ENCODE data around the gene WWC2.

WWC2 gene

DNA sequence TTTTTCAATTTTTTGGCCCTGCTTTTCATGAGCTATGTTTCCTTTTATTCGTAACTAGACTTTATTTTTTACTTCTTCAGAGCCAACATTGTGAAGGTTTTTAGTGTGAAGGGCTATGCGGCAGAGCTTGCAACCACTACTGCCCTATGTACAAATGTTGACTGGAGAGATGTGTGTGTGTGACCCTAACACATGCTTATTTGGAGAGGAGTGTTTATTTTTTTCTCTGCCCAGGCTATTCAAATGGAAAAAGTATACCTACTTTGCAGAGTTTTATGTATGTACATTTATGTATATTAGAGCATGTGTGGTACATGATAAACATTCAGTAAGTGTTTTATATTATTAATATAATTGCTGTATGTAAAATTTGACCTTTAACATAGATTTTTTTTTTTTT is 86.5 kb downstream of the WWC2 start:
- no peaks in the 10 kb centered on the region for H3K27me3 ChIP-seq (ENCODE audit: control insufficient read depth, low read length)
- H3K9me2 ChIP-seq (replicated peaks; ENCODE audit: control insufficient read depth, low read length): no peaks in the 10 kb centered on the region
- H3F3A ChIP-seq (ENCODE audit: control insufficient read depth, insufficient read depth): no peaks in the 10 kb centered on the region
- H4K20me1 ChIP-seq (ENCODE audit: control insufficient read depth, insufficient read depth, low read depth, low read length): no peaks in the 10 kb centered on the region
- TF ChIP-seq EZH2phosphoT487 (IDR thresholded peaks at IDR 0.05; ENCODE audit: borderline replicate concordance, low read length): no peak
- TF ChIP-seq, protein P1, sequence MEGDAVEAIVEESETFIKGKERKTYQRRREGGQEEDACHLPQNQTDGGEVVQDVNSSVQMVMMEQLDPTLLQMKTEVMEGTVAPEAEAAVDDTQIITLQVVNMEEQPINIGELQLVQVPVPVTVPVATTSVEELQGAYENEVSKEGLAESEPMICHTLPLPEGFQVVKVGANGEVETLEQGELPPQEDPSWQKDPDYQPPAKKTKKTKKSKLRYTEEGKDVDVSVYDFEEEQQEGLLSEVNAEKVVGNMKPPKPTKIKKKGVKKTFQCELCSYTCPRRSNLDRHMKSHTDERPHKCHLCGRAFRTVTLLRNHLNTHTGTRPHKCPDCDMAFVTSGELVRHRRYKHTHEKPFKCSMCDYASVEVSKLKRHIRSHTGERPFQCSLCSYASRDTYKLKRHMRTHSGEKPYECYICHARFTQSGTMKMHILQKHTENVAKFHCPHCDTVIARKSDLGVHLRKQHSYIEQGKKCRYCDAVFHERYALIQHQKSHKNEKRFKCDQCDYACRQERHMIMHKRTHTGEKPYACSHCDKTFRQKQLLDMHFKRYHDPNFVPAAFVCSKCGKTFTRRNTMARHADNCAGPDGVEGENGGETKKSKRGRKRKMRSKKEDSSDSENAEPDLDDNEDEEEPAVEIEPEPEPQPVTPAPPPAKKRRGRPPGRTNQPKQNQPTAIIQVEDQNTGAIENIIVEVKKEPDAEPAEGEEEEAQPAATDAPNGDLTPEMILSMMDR (IDR thresholded peaks at IDR 0.05; ENCODE audit: low read depth, low read length, poor library complexity, severe bottlenecking): no peak
- no peaks in the 10 kb centered on the region for H3K36me3 ChIP-seq (ENCODE audit: control insufficient read depth, low read length)
- H3K4me3 ChIP-seq (ENCODE audit: low read length): no peak overlapping the region
- H3K4me2 ChIP-seq (ENCODE audit: low read length): no peak overlapping the region
- no peaks in the 10 kb centered on the region for H3K79me2 ChIP-seq (ENCODE audit: control insufficient read depth, low read length)
- H3K4me1 ChIP-seq (ENCODE audit: control insufficient read depth, low read length): no peaks in the 10 kb centered on the region
- H3K27ac ChIP-seq (ENCODE audit: low read depth, low read length): no peak overlapping the region
- H3K9me3 ChIP-seq (ENCODE audit: control insufficient read depth, insufficient read depth, low read length): no peaks in the 10 kb centered on the region

- Histone ChIP-seq H3K9me3 (ENCODE audit: control insufficient read depth, insufficient read depth, low read length) (no peaks in the 10 kb centered on the region), H3K4me2 (ENCODE audit: low read length) (no peak overlapping the region), H3F3A (ENCODE audit: control insufficient read depth, insufficient read depth) (no peaks in the 10 kb centered on the region), H3K4me1 (ENCODE audit: control insufficient read depth, low read length) (no peaks in the 10 kb centered on the region), H4K20me1 (ENCODE audit: control insufficient read depth, insufficient read depth, low read depth, low read length) (no peaks in the 10 kb centered on the region), H3K27ac (ENCODE audit: low read depth, low read length) (no peak overlapping the region), H3K79me2 (ENCODE audit: control insufficient read depth, low read length) (no peaks in the 10 kb centered on the region), H3K36me3 (ENCODE audit: control insufficient read depth, low read length) (no peaks in the 10 kb centered on the region), H3K4me3 (ENCODE audit: low read length) (no peak overlapping the region), H3K27me3 (ENCODE audit: control insufficient read depth, low read length) (no peaks in the 10 kb centered on the region), H3K9me2 (replicated peaks; ENCODE audit: control insufficient read depth, low read length) (no peaks in the 10 kb centered on the region)
- no peak for TF ChIP-seq EZH2phosphoT487 (IDR thresholded peaks at IDR 0.05; ENCODE audit: borderline replicate concordance, low read length)
- TF ChIP-seq, protein P1 (IDR thresholded peaks at IDR 0.05; ENCODE audit: low read depth, low read length, poor library complexity, severe bottlenecking): no peak
These were observed 87.8 kb downstream of the WWC2 start for GRCh38 chr4:183186813-183187212.

- Histone ChIP-seq H3K27ac (ENCODE audit: low read depth, low read length) (no peak overlapping the region), H3K9me3 (ENCODE audit: control insufficient read depth, insufficient read depth, low read length) (no peaks in the 10 kb centered on the region), H3K36me3 (ENCODE audit: control insufficient read depth, low read length) (no peaks in the 10 kb centered on the region), H3K4me3 (ENCODE audit: low read length) (no peak overlapping the region), H4K20me1 (ENCODE audit: control insufficient read depth, insufficient read depth, low read depth, low read length) (no peaks in the 10 kb centered on the region), H3K79me2 (ENCODE audit: control insufficient read depth, low read length) (no peaks in the 10 kb centered on the region), H3K4me1 (ENCODE audit: control insufficient read depth, low read length) (no peaks in the 10 kb centered on the region), H3K9me2 (replicated peaks; ENCODE audit: control insufficient read depth, low read length) (no peaks in the 10 kb centered on the region), H3F3A (ENCODE audit: control insufficient read depth, insufficient read depth) (no peaks in the 10 kb centered on the region), H3K4me2 (ENCODE audit: low read length) (no peak overlapping the region), H3K27me3 (ENCODE audit: control insufficient read depth, low read length) (no peaks in the 10 kb centered on the region)
- TF ChIP-seq EZH2phosphoT487 (IDR thresholded peaks at IDR 0.05; ENCODE audit: borderline replicate concordance, low read length): no peak
- TF ChIP-seq, protein P1 (IDR thresholded peaks at IDR 0.05; ENCODE audit: low read depth, low read length, poor library complexity, severe bottlenecking): no peak
These were observed 92.0 kb downstream of the WWC2 start for GRCh38 chr4:183190900-183191527.

Data from DOHH2 (cell line).